Measurements from ENCODE around the gene IFIT2.
"Not testable (repeated sequence)": the region's sequence is repeated elsewhere in the genome, so short reads cannot be mapped to it uniquely, and the experiment has no call there.

DNA sequence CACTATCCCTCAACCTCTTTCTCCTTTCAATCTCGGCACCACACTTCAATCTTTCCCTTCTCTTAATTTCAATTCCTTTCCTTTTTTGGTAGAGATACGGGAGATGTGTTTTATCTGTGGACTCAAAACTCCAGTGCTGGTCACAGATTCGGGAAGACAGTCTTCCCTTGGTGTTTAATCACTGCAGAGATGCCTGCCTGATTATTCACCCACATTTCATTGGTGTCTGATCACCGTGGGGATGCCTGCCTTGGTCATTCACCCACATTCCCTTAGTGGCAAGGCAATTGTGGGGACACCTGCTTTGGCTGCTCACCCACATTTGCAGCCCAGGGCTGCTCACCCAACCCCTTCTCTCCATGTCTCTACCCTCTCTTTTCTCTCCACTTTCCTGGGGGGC, 16.5 kb upstream of the IFIT2 start:
- not testable (repeated sequence) for TF ChIP-seq CTCF, EP300, POLR2A, POLR2AphosphoS5 (IDR thresholded peaks at IDR 0.05)
